Fibroblast of pulmonary artery (primary cell): ENCODE measurements around the gene CRYAA.
"Not testable (repeated sequence)": the region's sequence is repeated elsewhere in the genome, so short reads cannot be mapped to it uniquely, and the experiment has no call there.

Source experiments
- DNase-seq: peaks from one replicate; pipeline ENCODE4 v3.0.0-alpha.2; 2010; ENCODE audit warnings: low read depth
- H3K4me3 ChIP-seq: replicated peaks from 2 replicates; pipeline ENCODE4 v1.5.1; 2011; ENCODE audit warnings: low read depth, mild to moderate bottlenecking, control low read depth, low read length, moderate library complexity
- TF ChIP-seq, protein P1 (sequence below): IDR thresholded peaks from 2 replicates; pipeline ENCODE4 v1.5.1; 2011; ENCODE audit warnings: mild to moderate bottlenecking, control low read depth, low read length, inconsistent platforms; ENCODE audit errors: missing control alignments

The CRYAA gene

DNA sequence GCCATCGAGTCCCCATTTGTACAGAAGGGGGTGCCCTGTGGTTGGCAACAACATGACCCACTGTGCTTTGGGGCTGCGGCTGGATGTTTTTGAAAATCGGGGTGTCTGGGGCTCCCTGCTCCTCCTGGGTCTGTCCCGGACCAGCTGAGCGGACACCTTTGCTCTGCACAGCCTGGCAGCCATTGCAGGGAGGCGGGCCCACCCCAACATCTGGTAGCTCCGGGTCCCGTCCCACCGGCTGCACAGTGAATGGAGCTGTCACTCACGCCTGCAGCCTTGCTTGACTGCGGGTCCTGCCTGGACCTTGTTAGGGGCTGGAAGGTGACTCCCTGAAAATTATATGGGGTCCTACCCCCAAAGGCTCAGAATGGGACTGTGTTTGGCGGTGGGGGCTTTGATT is 5.1 kb downstream of the CRYAA start:
- not testable (repeated sequence) for DNase-seq, H3K4me3 ChIP-seq

DNA sequence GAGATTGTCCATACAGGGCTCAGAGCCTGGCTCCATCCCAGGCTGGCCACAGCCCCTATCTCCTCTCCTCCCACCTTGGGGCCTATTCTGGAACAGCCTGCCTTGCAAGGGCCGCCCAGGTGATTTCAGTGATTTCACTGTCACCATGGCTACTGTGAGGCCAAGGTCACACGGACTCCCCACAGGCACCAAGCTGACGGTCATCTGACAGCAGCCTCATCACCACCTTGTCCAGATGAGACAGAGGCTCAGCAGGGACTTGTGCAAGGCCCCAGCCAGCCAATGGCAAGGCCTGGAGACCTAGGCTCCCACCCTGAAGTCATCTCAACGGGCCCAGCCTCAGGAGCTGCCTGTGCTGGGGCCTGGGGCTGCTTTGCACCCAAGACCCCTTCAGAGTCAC is 6.2 kb downstream of the CRYAA start:
- not testable (repeated sequence) for H3K4me3 ChIP-seq, DNase-seq

DNA sequence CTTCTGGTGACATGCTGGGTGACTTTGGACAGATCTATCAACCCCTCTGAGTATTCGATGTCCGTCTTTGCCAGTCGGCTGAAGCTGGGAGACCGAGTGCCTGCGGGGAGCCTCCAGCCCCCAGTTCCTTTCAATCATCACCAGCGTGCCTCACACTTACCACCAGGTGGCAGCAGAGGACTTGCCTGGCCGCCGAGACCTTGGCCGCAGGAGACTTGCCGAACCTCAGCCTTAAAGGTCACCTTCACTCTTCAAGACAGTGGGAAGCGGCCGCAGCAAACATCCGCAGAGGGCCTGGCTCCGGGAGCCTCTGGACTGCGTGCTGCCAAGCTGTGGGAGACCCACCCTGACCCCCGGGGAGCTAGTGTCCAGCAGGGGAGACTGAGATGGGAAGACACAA is 7.8 kb downstream of the CRYAA start:
- DNase-seq, H3K4me3 ChIP-seq: not testable (repeated sequence)

DNA sequence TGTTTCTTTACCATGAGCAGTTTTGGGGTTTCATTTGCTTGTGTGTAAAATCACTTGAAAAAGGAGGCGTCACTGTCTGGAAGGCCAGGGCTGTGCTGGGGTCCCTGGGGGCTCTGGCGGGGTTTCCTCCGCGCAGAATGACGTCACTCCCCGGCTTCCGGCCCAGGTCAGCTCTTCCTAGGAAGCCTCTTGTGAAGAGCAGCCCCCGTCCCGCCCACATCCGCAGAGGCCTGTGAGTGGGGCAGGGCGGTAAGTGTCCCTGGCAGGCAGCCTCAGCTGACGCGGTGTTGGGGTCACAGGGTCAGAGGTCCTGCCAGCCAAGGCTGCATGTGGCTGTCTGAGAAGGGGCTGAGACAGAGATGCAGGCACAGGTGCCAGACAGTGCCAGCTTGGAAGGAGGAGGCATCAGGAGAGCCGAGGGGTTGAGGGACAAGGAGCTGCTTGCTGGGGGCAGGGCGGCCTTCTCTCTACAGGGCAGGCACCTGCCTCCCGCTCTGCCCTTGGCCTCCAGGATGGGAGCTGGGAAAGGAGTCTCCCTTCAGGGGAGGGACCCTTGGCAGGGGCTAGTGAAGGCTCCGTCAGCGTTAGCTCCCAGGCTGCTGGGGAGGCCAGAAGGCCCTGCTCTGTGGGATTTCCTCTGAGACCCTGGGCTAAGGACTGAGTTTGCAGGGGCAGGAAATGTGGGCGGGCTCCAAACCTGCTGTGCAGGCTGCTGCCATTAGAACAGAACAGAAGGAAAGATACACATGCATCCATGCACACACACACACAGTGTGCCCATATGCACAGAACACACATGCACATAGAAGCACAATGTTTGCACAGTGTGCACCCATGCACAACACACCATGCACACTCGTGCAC is 8.5 kb downstream of the CRYAA start:
- not testable (repeated sequence) for DNase-seq, H3K4me3 ChIP-seq

DNA sequence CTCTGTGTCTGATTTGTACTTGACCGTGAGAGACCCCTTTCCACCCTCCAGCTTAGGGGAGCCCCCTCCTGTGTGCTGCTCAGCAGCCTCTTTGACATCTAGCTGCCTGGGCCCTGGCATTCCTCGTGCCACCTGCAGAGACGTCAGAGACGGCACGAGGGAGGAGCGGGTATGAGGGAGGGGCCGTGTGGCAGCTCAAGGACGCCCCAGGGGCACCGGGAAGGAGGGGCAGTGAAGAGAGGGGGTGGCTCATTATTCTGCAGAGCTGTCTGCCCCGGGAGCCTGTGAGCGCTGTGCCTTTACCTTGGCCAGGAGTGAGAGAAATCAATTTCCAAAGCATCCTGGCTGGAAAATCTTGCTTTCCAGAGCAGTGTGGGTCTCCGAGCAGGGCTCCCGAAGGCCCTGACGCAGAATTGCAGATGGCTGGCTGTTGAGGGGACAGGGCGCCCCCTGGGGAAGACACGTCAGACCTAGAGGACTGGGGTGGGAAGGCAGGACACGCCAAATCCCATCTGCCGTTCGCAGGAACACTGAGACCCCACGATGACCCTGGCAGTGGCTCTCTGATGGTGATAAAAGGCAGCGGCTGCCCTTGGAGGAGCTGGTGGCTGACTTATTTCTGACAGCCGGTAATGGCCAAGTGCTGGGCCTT is 9.5 kb downstream of the CRYAA start:
- not testable (repeated sequence) for H3K4me3 ChIP-seq, DNase-seq

DNA sequence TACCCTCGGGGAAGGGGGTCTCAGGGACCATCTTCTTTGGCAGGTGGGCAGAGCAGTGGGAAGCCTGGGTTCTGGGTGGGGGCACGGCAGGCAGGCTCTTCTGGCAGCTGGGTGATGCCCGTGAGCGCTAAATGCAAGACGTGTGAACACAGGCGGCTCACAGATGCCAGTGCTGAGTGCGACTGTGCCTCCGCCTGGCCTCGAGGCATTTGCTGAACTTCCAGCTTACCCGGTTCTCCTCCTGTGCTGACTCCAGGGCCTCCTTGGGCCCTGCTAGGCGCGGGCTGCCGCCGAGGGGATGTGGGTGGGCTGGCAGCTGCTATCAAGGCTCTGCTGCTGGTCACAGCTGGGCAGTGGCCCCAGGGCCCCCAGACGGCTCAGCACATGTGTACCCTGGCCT is 12.2 kb downstream of the CRYAA start:
- not testable (repeated sequence) for DNase-seq, H3K4me3 ChIP-seq

DNA sequence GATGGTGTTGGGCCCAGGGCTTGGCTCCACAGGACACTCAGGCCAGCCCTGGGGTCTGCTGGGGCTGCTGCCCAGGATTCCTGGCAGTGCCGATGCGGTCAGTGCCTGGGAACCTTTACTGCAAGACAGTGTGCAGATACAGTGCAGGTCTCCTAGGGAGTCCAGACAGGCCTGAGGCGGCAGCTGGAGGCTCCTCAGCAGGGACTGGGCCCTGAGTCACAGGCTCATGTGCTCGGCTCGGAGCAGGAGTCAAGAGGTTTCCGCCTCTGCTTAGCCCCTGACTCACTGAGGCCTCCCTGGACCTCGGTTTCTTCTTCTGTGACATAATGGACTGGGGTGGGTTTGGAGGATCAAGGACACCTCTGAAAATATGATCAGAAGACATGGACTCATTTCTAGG is 18.5 kb downstream of the CRYAA start:
- DNase-seq, H3K4me3 ChIP-seq: not testable (repeated sequence)

DNA sequence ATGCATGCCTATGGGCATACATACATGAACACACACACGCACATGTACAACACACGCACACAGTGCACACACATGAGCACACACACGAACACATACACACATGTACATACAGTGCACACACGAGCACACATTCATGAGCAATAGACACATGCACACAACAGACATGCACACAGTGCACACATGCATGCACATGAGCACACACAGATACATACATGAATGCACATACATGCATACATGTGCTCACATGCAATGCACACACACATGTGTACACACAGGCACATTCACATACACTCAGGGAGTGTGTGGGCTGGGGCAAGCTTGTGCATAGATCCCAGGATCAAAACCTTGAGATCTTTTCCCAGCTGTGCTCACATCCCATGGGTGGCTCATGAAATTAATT is 18.9 kb downstream of the CRYAA start:
- TF ChIP-seq, protein P1, sequence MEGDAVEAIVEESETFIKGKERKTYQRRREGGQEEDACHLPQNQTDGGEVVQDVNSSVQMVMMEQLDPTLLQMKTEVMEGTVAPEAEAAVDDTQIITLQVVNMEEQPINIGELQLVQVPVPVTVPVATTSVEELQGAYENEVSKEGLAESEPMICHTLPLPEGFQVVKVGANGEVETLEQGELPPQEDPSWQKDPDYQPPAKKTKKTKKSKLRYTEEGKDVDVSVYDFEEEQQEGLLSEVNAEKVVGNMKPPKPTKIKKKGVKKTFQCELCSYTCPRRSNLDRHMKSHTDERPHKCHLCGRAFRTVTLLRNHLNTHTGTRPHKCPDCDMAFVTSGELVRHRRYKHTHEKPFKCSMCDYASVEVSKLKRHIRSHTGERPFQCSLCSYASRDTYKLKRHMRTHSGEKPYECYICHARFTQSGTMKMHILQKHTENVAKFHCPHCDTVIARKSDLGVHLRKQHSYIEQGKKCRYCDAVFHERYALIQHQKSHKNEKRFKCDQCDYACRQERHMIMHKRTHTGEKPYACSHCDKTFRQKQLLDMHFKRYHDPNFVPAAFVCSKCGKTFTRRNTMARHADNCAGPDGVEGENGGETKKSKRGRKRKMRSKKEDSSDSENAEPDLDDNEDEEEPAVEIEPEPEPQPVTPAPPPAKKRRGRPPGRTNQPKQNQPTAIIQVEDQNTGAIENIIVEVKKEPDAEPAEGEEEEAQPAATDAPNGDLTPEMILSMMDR, result no peak
- no peak overlapping the region for H3K4me3 ChIP-seq

DNA sequence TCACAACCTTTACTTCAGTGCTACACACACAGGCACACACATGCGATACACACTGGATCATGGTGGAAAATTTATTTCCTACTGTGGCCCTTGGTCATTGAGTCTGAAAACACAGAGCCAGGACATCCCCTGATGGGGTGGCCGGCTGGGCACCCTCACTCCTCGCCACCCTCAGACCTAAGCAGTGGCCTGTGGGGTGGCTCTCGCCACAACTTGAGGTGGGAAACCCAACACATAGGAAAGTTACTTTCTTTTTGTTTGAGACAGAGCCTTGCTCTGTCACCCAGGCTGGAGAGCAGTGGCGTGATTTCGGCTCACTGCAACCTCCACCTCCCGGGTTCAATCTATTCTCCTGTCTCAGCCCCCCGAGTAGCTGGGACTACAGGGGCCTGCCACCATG is 19.4 kb downstream of the CRYAA start:
- TF ChIP-seq, protein P1, result no peak
- H3K4me3 ChIP-seq, result no peak overlapping the region
- no peak for DNase-seq

More for the DNA sequence above, 18.9 kb downstream of the CRYAA start:
- DNase-seq, result no peak

DNA sequence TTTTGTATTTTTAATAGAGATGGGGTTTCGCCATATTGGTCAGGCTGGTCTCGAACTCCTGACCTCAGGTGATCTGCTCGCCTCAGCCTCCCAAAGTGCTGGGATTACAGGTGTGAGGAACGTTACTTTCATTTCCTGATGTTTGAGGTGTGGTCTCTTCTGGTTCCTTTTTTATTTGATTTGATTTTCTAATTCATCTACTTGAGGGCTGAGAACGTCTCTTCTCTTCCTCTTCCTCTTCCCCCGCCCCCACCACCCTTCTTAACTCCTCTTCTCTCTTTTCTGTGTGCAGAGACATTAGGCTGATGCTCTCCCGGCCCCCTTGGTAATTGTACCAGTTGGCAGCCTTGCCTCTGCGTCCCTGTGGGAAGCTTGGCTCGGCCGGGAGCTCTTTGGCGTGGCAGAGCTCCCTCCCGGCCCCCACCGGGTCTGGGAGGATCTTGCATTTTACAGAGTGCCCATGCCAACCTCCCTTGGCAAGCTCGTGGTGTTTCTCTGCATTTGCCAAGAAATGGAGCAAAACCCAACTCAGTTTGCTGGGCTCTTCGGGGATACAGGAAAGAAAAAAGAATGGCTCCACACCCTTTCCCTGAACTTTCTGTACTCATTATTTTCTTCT is 19.9 kb downstream of the CRYAA start:
- TF ChIP-seq, protein P1, result no peak
- no peak for DNase-seq
- no peak overlapping the region for H3K4me3 ChIP-seq
